Measurements from ENCODE around the gene WIF1.

Gene WIF1

GRCh38 chr12:65155784-65156183 lies 34.7 kb upstream of the WIF1 start:
- no peaks in the 10 kb centered on the region for H3K36me3 ChIP-seq (ENCODE audit: control insufficient read depth in 2 of 2, insufficient read depth in 1 of 2, low read length in 2 of 2)
- H3K4me3 ChIP-seq (ENCODE audit: low read depth, low read length), result no peak overlapping the region
- ChIA-PET POLR2A (interaction anchor here (0.6 to 1.0 kb wide), 2 partner anchors 13 to 35 kb away, joined by 3 read pairs; partner anchors contain the start of gene WIF1), CTCF (no interaction called here)
- no peaks in the 10 kb centered on the region for H3K4me1 ChIP-seq (ENCODE audit: control insufficient read depth, insufficient read depth, low read length)
- no peak for TF ChIP-seq ZNF626 (tag by site-specific recombination; IDR thresholded peaks at IDR 0.05)
- TF ChIP-seq MZF1 (tag by site-specific recombination; IDR thresholded peaks at IDR 0.05; ENCODE audit: borderline replicate concordance), result peak; percentile 40; the same call in 1 of the 2 replicates
- no peak overlapping the region for H3K27ac ChIP-seq (ENCODE audit: extremely low read depth, low read depth, low read length)
- no peaks in the 10 kb centered on the region for H3K9me3 ChIP-seq (ENCODE audit: control insufficient read depth, insufficient read depth, low read depth, low read length)

DNA sequence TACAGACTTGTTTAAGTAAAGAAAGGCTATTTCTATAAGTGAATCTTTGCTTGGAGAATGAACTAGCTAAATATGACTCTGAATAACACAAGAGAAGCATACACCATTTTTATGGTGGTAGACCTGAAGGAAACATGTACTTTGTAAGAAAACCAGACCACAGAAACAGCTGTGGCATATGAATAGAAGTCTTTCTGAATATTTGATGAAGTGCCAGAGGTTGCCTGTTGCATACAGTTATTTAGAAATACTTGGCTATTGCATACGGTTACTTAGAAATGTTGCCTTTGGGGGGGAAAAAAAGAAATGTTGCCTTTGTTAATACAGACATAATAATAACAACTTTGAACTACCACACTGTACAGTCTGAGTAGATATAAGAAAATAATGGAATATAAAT lies 31.5 kb upstream of the WIF1 start:
- POLR2A ChIA-PET, result no interaction called here
- CTCF ChIA-PET, result interaction anchor here (1.0 kb wide), 1 partner anchor 30 kb away, joined by 3 read pairs; no protein-coding TSS in a partner anchor

DNA sequence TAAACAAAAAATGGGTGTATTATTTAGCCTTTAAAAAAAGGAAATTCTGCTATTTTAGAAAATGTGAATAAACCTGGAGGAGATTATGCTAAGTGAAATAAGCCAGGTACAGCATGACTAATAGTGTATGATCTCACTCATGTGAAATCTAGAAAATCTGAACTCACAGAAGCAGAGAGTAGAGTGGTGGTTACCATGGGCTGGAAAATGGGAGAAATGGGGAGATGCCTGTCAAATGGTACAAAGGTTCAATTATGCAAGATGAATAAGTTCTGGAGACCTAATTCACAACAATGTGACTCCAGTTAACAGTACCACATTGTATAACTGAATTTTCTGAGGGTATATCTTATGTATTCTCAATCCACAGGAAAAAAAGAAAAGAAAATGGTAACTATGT lies 30.9 kb upstream of the WIF1 start:
- H3K4me3 ChIP-seq (ENCODE audit: low read depth, low read length), result no peak overlapping the region
- ChIA-PET CTCF (interaction anchor here (1.0 kb wide), 1 partner anchor 29 kb away, joined by 3 read pairs; no protein-coding TSS in a partner anchor), POLR2A (no interaction called here)
- no peaks in the 10 kb centered on the region for H3K36me3 ChIP-seq (ENCODE audit: control insufficient read depth in 2 of 2, insufficient read depth in 1 of 2, low read length in 2 of 2)
- no peaks in the 10 kb centered on the region for H3K4me1 ChIP-seq (ENCODE audit: control insufficient read depth, insufficient read depth, low read length)
- no peak overlapping the region for H3K27ac ChIP-seq (ENCODE audit: extremely low read depth, low read depth, low read length)
- TF ChIP-seq ZNF157 (tag by site-specific recombination; IDR thresholded peaks at IDR 0.05), result no peak
- no peak for TF ChIP-seq ZNF692 (tag by site-specific recombination; IDR thresholded peaks at IDR 0.05)
- TF ChIP-seq SP2 (tag by site-specific recombination; IDR thresholded peaks at IDR 0.05), result no peak
- no peak for TF ChIP-seq ZEB2 (tag by site-specific recombination; IDR thresholded peaks at IDR 0.05)
- no peak for TF ChIP-seq ZNF2 (tag by site-specific recombination; IDR thresholded peaks at IDR 0.05)
- TF ChIP-seq ZFP3 (tag by site-specific recombination; IDR thresholded peaks at IDR 0.05; ENCODE audit: low read depth), result no peak
- no peak for TF ChIP-seq ZNF311 (tag by site-specific recombination; IDR thresholded peaks at IDR 0.05; ENCODE audit: borderline replicate concordance)
- no peak for TF ChIP-seq ZBTB17 (tag by site-specific recombination; IDR thresholded peaks at IDR 0.05)
- TF ChIP-seq ZNF114 (tag by site-specific recombination; IDR thresholded peaks at IDR 0.05), result no peak
- no peak for TF ChIP-seq ZNF350 (tag by site-specific recombination; IDR thresholded peaks at IDR 0.05)
- TF ChIP-seq ZNF561 (tag by site-specific recombination; IDR thresholded peaks at IDR 0.05; ENCODE audit: borderline replicate concordance), result no peak
- TF ChIP-seq ZNF169 (tag by site-specific recombination; IDR thresholded peaks at IDR 0.05), result no peak
- no peak for TF ChIP-seq ZNF843 (tag by site-specific recombination; IDR thresholded peaks at IDR 0.05)
- TF ChIP-seq KLF16 (tag by site-specific recombination; IDR thresholded peaks at IDR 0.05), result no peak
- TF ChIP-seq ZNF560 (tag by site-specific recombination; IDR thresholded peaks at IDR 0.05; ENCODE audit: borderline replicate concordance), result no peak
- TF ChIP-seq, protein P1, sequence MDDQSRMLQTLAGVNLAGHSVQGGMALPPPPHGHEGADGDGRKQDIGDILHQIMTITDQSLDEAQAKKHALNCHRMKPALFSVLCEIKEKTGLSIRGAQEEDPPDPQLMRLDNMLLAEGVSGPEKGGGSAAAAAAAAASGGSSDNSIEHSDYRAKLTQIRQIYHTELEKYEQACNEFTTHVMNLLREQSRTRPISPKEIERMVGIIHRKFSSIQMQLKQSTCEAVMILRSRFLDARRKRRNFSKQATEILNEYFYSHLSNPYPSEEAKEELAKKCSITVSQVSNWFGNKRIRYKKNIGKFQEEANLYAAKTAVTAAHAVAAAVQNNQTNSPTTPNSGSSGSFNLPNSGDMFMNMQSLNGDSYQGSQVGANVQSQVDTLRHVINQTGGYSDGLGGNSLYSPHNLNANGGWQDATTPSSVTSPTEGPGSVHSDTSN (CRISPR knock-in tag; IDR thresholded peaks at IDR 0.05), result no peak
- no peak for TF ChIP-seq CTCF (tag by site-specific recombination; IDR thresholded peaks at IDR 0.05)
- TF ChIP-seq ZNF624 (tag by site-specific recombination; IDR thresholded peaks at IDR 0.05), result no peak
- no peaks in the 10 kb centered on the region for H3K9me3 ChIP-seq (ENCODE audit: control insufficient read depth, insufficient read depth, low read depth, low read length)

More for the DNA sequence above, 31.5 kb upstream of the WIF1 start:
- TF ChIP-seq, protein P2, sequence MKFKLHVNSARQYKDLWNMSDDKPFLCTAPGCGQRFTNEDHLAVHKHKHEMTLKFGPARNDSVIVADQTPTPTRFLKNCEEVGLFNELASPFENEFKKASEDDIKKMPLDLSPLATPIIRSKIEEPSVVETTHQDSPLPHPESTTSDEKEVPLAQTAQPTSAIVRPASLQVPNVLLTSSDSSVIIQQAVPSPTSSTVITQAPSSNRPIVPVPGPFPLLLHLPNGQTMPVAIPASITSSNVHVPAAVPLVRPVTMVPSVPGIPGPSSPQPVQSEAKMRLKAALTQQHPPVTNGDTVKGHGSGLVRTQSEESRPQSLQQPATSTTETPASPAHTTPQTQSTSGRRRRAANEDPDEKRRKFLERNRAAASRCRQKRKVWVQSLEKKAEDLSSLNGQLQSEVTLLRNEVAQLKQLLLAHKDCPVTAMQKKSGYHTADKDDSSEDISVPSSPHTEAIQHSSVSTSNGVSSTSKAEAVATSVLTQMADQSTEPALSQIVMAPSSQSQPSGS (tag by site-specific recombination; IDR thresholded peaks at IDR 0.05; ENCODE audit: low read depth), result no peak
- 0 out of 2 replicates have a peak, but pooled peaks have one; percentile 33 for TF ChIP-seq SCRT2 (tag by site-specific recombination; IDR thresholded peaks at IDR 0.05)
- Histone ChIP-seq H3K4me3 (ENCODE audit: low read depth, low read length) (no peak overlapping the region), H3K9me3 (ENCODE audit: control insufficient read depth, insufficient read depth, low read depth, low read length) (no peaks in the 10 kb centered on the region), H3K36me3 (ENCODE audit: control insufficient read depth in 2 of 2, insufficient read depth in 1 of 2, low read length in 2 of 2) (no peaks in the 10 kb centered on the region), H3K27ac (ENCODE audit: extremely low read depth, low read depth, low read length) (no peak overlapping the region), H3K4me1 (ENCODE audit: control insufficient read depth, insufficient read depth, low read length) (no peaks in the 10 kb centered on the region)

Measured in HEK293 (cell line).